OCI-LY3 (cell line): ENCODE results near the gene KIAA1328.

ENCODE experiments used
- CTCF ChIP-seq: fragments of 200-600, 300-600 bp; sonication (generic); IDR thresholded peaks from 2 replicates; pipeline ENCODE4 v1.5.1; 2014; ENCODE audit warnings: antibody characterized with exemption, low read length, low read depth
- EZH2phosphoT487 ChIP-seq: fragments of 200-600 bp; shearing (Covaris generic); IDR thresholded peaks from 2 replicates; pipeline ENCODE4 v1.6.1; 2018; ENCODE audit warnings: antibody characterized with exemption, mixed run types, low read depth

GRCh38 chr18:36843199-36843598 lies 14.3 kb downstream of the KIAA1328 start:
- no peak for TF ChIP-seq CTCF
- no peak for TF ChIP-seq EZH2phosphoT487
